Measurements from ENCODE around the gene RAD51AP1.

DNA sequence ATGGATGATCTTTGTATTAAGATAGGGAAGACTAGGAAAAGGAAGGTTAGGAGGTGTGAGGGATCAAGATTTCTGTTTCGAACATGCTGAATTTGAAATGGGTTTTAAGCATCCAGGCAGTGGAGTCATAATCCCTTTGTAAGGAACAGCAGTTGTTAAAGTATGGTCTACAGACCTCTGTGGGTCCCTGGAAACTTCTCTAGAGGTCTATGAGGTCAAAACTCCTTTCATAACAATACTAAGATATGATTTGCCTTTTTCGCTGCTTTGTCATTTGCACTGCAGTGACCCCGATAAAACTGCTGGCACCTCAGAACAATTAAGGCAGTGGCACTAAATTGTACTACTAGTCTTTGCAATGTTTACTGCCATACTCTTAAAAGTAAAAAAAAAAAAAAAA, 1.5 kb downstream of the RAD51AP1 start:
- TF ChIP-seq GATA3 (IDR thresholded peaks at IDR 0.05; ENCODE audit: low read depth, low read length) (no peak), GATA2 (IDR thresholded peaks at IDR 0.05; ENCODE audit: low read depth, low read length) (no peak)
